Left ventricle myocardium inferior (tissue), 1 donor: Measurements from ENCODE around the gene ARL15. TPM values are rescaled to one million over a fixed set of nuclear protein-coding genes. Genes with fewer than 3 reads are reported as not detected.

Source experiments
- DNase-seq: peaks from one replicate; pipeline ENCODE4 v3.0.0-alpha.2; 2020
- H3K27ac ChIP-seq: fragments of 200-600 bp; replicated peaks from 2 replicates; pipeline ENCODE4 v1.8.0; 2021
- H3K27me3 ChIP-seq: fragments of 200-600 bp; 2 replicates; pipeline ENCODE4 v1.8.0; 2021; ENCODE audit warnings: low read depth
- H3K36me3 ChIP-seq: fragments of 200-600 bp; 2 replicates; pipeline ENCODE4 v1.8.0; 2021
- H3K4me1 ChIP-seq: fragments of 200-600 bp; 2 replicates; pipeline ENCODE4 v1.8.0; 2021
- H3K4me3 ChIP-seq: fragments of 200-600 bp; 2 replicates; pipeline ENCODE4 v1.8.0; 2021; ENCODE audit warnings: mild to moderate bottlenecking, moderate library complexity
- H3K9me3 ChIP-seq: fragments of 200-600 bp; replicated peaks from 2 replicates; pipeline ENCODE4 v1.8.0; 2021
- CTCF ChIP-seq: fragments of 200-600 bp; IDR thresholded peaks from 2 replicates; pipeline ENCODE4 v1.8.0; 2021; ENCODE audit warnings: antibody characterized with exemption, mild to moderate bottlenecking, borderline replicate concordance
- intact Hi-C: fragments of 100-400 bp; cut with micrococcal nuclease; formaldehyde crosslinking; loops from one replicate; pipeline ENCODE4 v1.11.0; 2022
- total RNA-seq: library from RNA; stranded (reverse); fragmentation: NEBNext Ultra II Directional; extraction: Animal tissue kit (Norgen Biotek cat#: 25700); gene quantifications from one replicate; pipeline ENCODE4 v1.2.1, GENCODE V29; 2021
- donor health status: DM: no; HTN: yes; CAD: no; lungs with severe emphysema.

The ARL15 gene
- total RNA-seq, 1 donor from 2014 or later = 18.2 TPM

- no peak for TF ChIP-seq CTCF
- DNase-seq = no peak
- no peaks in the 10 kb centered on the region for H3K27me3 ChIP-seq
- intact Hi-C loops = no loop called here
- no peaks in the 10 kb centered on the region for H3K4me1 ChIP-seq
- H3K36me3 ChIP-seq = no peaks in the 10 kb centered on the region
- no peak overlapping the region for H3K4me3 ChIP-seq
- H3K27ac ChIP-seq = no peak overlapping the region
- no peaks in the 10 kb centered on the region for H3K9me3 ChIP-seq
Measured at GRCh38 chr5:54084696-54085095, 225.7 kb downstream of the ARL15 start.

GRCh38 chr5:54083851-54084250 lies 226.5 kb downstream of the ARL15 start:
- no peaks in the 10 kb centered on the region for H3K9me3 ChIP-seq
- H3K27me3 ChIP-seq = no peaks in the 10 kb centered on the region
- H3K36me3 ChIP-seq = no peaks in the 10 kb centered on the region
- intact Hi-C loops = no loop called here
- DNase-seq = no peak
- no peaks in the 10 kb centered on the region for H3K4me1 ChIP-seq
- H3K27ac ChIP-seq = no peak overlapping the region
- no peak for TF ChIP-seq CTCF
- H3K4me3 ChIP-seq = no peak overlapping the region

- no peaks in the 10 kb centered on the region for H3K9me3 ChIP-seq
- H3K36me3 ChIP-seq = no peaks in the 10 kb centered on the region
- H3K27ac ChIP-seq = no peak overlapping the region
- H3K4me1 ChIP-seq = no peaks in the 10 kb centered on the region
- intact Hi-C loops = no loop called here
- H3K4me3 ChIP-seq = no peak overlapping the region
- H3K27me3 ChIP-seq = no peaks in the 10 kb centered on the region
- no peak for DNase-seq
- no peak for TF ChIP-seq CTCF
Measured at GRCh38 chr5:54083245-54083644, 227.1 kb downstream of the ARL15 start.

- H3K9me3 ChIP-seq = no peaks in the 10 kb centered on the region
- no peak for TF ChIP-seq CTCF
- no peak overlapping the region for H3K27ac ChIP-seq
- no peak overlapping the region for H3K4me3 ChIP-seq
- H3K4me1 ChIP-seq = no peaks in the 10 kb centered on the region
- intact Hi-C loops = no loop called here
- no peaks in the 10 kb centered on the region for H3K36me3 ChIP-seq
- DNase-seq = no peak
- no peaks in the 10 kb centered on the region for H3K27me3 ChIP-seq
Measured at GRCh38 chr5:54081415-54081814, 229.0 kb downstream of the ARL15 start.

- intact Hi-C loops = no loop called here
- H3K27me3 ChIP-seq = no peaks in the 10 kb centered on the region
- H3K4me1 ChIP-seq = no peaks in the 10 kb centered on the region
- H3K27ac ChIP-seq = no peak overlapping the region
- no peaks in the 10 kb centered on the region for H3K9me3 ChIP-seq
- no peaks in the 10 kb centered on the region for H3K36me3 ChIP-seq
- no peak for TF ChIP-seq CTCF
- no peak for DNase-seq
- H3K4me3 ChIP-seq = no peak overlapping the region
Measured at GRCh38 chr5:54080831-54081230, 229.5 kb downstream of the ARL15 start.

- H3K4me1 ChIP-seq = peaks cover under 1% of the 10 kb centered on the region
- no peaks in the 10 kb centered on the region for H3K9me3 ChIP-seq
- TF ChIP-seq CTCF = no peak
- intact Hi-C loops = no loop called here
- H3K27ac ChIP-seq = no peak overlapping the region
- no peak for DNase-seq
- no peak overlapping the region for H3K4me3 ChIP-seq
- H3K27me3 ChIP-seq = no peaks in the 10 kb centered on the region
- peaks cover 5% of the 10 kb centered on the region for H3K36me3 ChIP-seq
Measured at GRCh38 chr5:54073735-54074134, 236.6 kb downstream of the ARL15 start.
